Measurements from ENCODE around the gene TSPAN18.

The TSPAN18 gene

GRCh38 chr11:44842220-44842619 is 115.5 kb downstream of the TSPAN18 start:
- FAIRE-seq = peak; percentile 53

GRCh38 chr11:44846852-44847251 is 120.1 kb downstream of the TSPAN18 start:
- DNase-seq (ENCODE audit: low spot score) (no peak), FAIRE-seq (no peak)

More at GRCh38 chr11:44842220-44842619, 115.5 kb downstream of the TSPAN18 start:
- DNase-seq (ENCODE audit: low spot score) = no peak

GRCh38 chr11:44847316-44847715 is 120.6 kb downstream of the TSPAN18 start:
- DNase-seq (ENCODE audit: low spot score) (no peak), FAIRE-seq (no peak)

- FAIRE-seq (no peak), DNase-seq (ENCODE audit: low spot score) (no peak)
These were observed 121.6 kb downstream of the TSPAN18 start for GRCh38 chr11:44848203-44848962.

- DNase-seq (ENCODE audit: low spot score) (no peak), FAIRE-seq (no peak)
These were observed 122.2 kb downstream of the TSPAN18 start for GRCh38 chr11:44848963-44849350.

- no peak for FAIRE-seq
- no peak for DNase-seq (ENCODE audit: low spot score)
These were observed 122.7 kb downstream of the TSPAN18 start for GRCh38 chr11:44849424-44849823.

GRCh38 chr11:44849922-44850321 is 123.2 kb downstream of the TSPAN18 start:
- no peak for DNase-seq (ENCODE audit: low spot score)
- FAIRE-seq = no peak

GRCh38 chr11:44851496-44851895 is 124.7 kb downstream of the TSPAN18 start:
- FAIRE-seq (no peak), DNase-seq (ENCODE audit: low spot score) (no peak)

- DNase-seq (ENCODE audit: low spot score) = no peak
- no peak for FAIRE-seq
These were observed 125.5 kb downstream of the TSPAN18 start for GRCh38 chr11:44852159-44852747.

- DNase-seq (ENCODE audit: low spot score) (no peak), FAIRE-seq (no peak)
These were observed 126.2 kb downstream of the TSPAN18 start for GRCh38 chr11:44852952-44853351.

GRCh38 chr11:44853666-44854065 is 126.9 kb downstream of the TSPAN18 start:
- no peak for FAIRE-seq

GRCh38 chr11:44854086-44854485 is 127.3 kb downstream of the TSPAN18 start:
- no peak for FAIRE-seq
- DNase-seq (ENCODE audit: low spot score) = no peak

More at GRCh38 chr11:44853666-44854065, 126.9 kb downstream of the TSPAN18 start:
- DNase-seq (ENCODE audit: low spot score) = no peak

GRCh38 chr11:44854741-44855492 is 128.2 kb downstream of the TSPAN18 start:
- no peak for DNase-seq (ENCODE audit: low spot score)
- no peak for FAIRE-seq

GRCh38 chr11:44855493-44855849 is 128.7 kb downstream of the TSPAN18 start:
- FAIRE-seq = no peak
- no peak for DNase-seq (ENCODE audit: low spot score)

- FAIRE-seq (peak; percentile 13), DNase-seq (ENCODE audit: low spot score) (no peak)
These were observed 130.8 kb downstream of the TSPAN18 start for GRCh38 chr11:44857490-44858090.

GRCh38 chr11:44858796-44859527 is 132.2 kb downstream of the TSPAN18 start:
- no peak for DNase-seq (ENCODE audit: low spot score)
- no peak for FAIRE-seq

- FAIRE-seq = no peak
- no peak for DNase-seq (ENCODE audit: low spot score)
These were observed 132.8 kb downstream of the TSPAN18 start for GRCh38 chr11:44859528-44859925.

- FAIRE-seq (no peak), DNase-seq (ENCODE audit: low spot score) (no peak)
These were observed 133.6 kb downstream of the TSPAN18 start for GRCh38 chr11:44860346-44860745.

GRCh38 chr11:44861849-44862557 is 135.2 kb downstream of the TSPAN18 start:
- FAIRE-seq (peak; percentile 96), DNase-seq (ENCODE audit: low spot score) (peak; percentile 97)

GRCh38 chr11:44862558-44863101 is 135.9 kb downstream of the TSPAN18 start:
- peak; percentile 29 for DNase-seq (ENCODE audit: low spot score)

More at GRCh38 chr11:44862558-44863101, 135.9 kb downstream of the TSPAN18 start:
- no peak for FAIRE-seq

Measured in urothelium cell line (cell line).